Activated T-helper 17 cell treated with anti-CD3 and anti-CD28 coated beads, Interleukin-2, amount 50 U/mL, for 72 hours (primary cell): ENCODE measurements around the gene ZNF606. TPM values are rescaled to one million over a fixed set of nuclear protein-coding genes. Genes with fewer than 3 reads are reported as not detected.

Experiments used
- ATAC-seq: fragments of 150-1000 bp; cut with Tn5 transposase; replicated peaks from 2 replicates; pipeline ENCODE4 v1.10.0; 2021; ENCODE audit warnings: mild to moderate bottlenecking, moderate library complexity
- H3K27ac Mint-ChIP-seq: one replicate; pipeline ENCODE4 v1.8.0; 2022; ENCODE audit warnings: mixed read lengths
- H3K27me3 Mint-ChIP-seq: one replicate; pipeline ENCODE4 v1.8.0; 2022; ENCODE audit warnings: mixed read lengths
- H3K36me3 Mint-ChIP-seq: one replicate; pipeline ENCODE4 v1.8.0; 2022; ENCODE audit warnings: low read depth, mild to moderate bottlenecking, mixed read lengths
- H3K4me1 Mint-ChIP-seq: one replicate; pipeline ENCODE4 v1.8.0; 2022; ENCODE audit warnings: mixed read lengths
- H3K4me3 Mint-ChIP-seq: one replicate; pipeline ENCODE4 v1.8.0; 2022; ENCODE audit warnings: mild to moderate bottlenecking, mixed read lengths
- H3K9me3 Mint-ChIP-seq: one replicate; pipeline ENCODE4 v1.8.0; 2022; ENCODE audit warnings: mixed read lengths
- total RNA-seq, 2 donors: library from RNA; stranded (reverse); gene quantifications; one replicate each; pipeline ENCODE4 v1.2.3, GENCODE V29; 2022

ZNF606 gene
- 1 to 10 TPM; 4.4 to 5.1 TPM for total RNA-seq

DNA sequence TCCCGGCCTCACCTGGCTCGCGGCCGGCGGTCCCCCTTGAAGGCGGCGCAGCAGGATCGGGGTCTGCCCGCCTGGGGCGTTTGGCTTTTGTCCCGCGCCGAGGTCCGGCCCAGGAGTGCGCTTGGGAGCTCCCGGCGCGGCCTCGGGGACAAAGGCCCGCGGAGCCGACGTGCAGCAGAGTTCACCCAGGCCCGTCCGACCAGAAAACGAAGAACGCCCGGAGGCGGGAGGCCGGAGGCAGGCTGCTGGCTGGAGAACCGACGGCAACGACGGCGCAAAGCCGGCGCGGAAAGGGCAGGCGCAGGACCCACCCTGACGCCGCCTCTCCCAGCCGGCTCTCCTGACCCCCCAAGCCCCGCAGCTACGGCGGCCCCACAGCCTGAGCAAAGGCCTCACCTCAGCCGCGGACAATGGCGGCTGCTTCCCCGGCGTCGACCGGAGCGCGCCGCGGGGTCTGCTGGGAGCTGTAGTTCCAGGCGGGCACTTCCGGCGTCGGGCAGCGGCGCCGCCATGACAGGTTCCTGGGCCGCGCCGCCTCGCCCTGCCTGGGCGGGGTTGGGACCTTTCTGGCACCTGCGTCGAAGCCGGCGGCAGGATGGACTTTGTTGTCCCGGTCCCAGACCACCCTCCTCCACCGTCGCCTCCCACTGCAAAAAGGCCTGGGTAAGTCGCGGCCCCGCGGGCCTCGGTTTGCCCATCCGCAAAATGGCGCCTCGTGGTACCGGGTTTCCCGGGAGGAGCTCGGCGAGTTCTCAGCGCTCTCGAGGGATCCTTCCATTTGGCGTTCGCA lies at the start of gene ZNF606:
Gene ZNF606, minus strand, starts transcription at position 437 of the 790 bp plus-strand sequence. CDS start 1,501 bp downstream, outside the sequence.
- Mint-ChIP-seq H3K36me3 (peaks cover 87% of the 10 kb centered on the region), H3K27me3 (no peaks in the 10 kb centered on the region), H3K4me1 (peaks cover 17% of the 10 kb centered on the region), H3K4me3 (peak within 1 kb of the TSS; percentile 87), H3K9me3 (peaks cover 21% of the 10 kb centered on the region), H3K27ac (peak within 1 kb of the TSS; percentile 85)
- ATAC-seq = peak; percentile 99

DNA sequence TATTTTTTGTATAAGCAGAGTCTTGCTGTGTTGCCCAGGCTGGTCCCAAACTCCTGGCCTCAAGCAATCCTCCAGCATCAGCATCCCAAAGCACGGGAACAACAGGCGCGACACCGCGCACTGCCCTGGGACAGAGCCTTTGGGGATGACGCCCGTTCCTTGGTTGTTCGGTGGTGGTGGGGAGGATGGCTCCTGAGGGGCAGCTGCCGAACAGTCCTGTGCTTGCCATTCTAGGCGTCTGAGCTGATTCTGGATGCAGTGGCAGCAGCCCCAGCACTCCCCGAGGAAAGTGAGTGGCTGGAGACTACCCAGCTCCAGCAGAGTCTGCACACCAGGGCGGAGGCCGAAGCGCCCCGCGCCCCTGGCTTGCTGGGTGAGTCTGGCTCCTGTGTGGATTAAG lies 49.6 kb upstream of the ZNF606 start:
- H3K9me3 Mint-ChIP-seq = peaks cover 28% of the 10 kb centered on the region

DNA sequence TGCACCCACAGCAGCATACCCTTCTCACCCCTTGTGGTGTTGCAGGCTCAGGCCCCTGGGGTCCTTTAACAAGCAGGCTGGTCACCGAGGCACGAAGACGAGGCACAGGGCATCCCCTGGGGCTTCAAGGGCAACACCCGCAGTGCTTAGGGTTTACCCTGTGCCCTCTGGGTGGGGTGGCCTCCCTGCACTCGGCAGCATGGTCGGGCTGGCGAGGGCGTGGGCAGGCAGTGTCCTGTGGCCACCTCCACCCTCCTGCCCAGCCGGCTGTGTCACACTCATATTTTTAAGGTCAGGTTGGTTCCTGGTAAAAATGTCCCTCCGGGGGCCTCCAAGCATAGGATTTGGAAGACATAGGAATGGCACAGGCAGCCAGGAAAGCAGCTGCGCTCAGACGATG lies 45.1 kb upstream of the ZNF606 start:
- Mint-ChIP-seq H3K4me1 (no peaks in the 10 kb centered on the region), H3K27ac (no peak overlapping the region), H3K27me3 (no peaks in the 10 kb centered on the region), H3K4me3 (no peak overlapping the region), H3K9me3 (peaks cover 26% of the 10 kb centered on the region), H3K36me3 (no peaks in the 10 kb centered on the region)
- ATAC-seq = no peak

More for the DNA sequence above, 49.6 kb upstream of the ZNF606 start:
- Mint-ChIP-seq H3K27ac (no peak overlapping the region), H3K36me3 (peaks cover 6% of the 10 kb centered on the region), H3K4me3 (no peak overlapping the region), H3K4me1 (no peaks in the 10 kb centered on the region), H3K27me3 (peaks cover 11% of the 10 kb centered on the region)
- ATAC-seq = no peak

DNA sequence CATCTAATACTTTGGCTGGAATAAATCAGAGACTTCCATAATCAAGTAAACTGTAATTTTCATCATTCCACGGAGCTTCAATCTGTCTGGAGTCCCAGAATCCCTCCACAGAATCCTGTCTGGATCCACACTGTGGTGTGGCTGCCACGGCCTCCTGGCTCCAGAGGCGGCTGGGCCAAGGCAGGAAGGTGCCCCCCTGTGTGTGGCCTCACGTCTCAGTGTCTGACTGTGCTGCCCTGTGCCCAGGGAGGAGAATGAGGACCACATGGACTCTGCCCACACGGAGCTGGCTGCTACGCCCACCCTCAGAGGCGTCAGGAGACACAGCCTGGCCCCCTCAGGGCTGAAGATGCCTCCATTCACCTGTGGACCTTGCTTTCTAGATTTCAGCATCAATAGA lies 44.2 kb upstream of the ZNF606 start:
- ATAC-seq = no peak
- Mint-ChIP-seq H3K4me3 (no peak overlapping the region), H3K27me3 (no peaks in the 10 kb centered on the region), H3K9me3 (peaks cover 26% of the 10 kb centered on the region), H3K4me1 (no peaks in the 10 kb centered on the region), H3K36me3 (no peaks in the 10 kb centered on the region), H3K27ac (no peak overlapping the region)

DNA sequence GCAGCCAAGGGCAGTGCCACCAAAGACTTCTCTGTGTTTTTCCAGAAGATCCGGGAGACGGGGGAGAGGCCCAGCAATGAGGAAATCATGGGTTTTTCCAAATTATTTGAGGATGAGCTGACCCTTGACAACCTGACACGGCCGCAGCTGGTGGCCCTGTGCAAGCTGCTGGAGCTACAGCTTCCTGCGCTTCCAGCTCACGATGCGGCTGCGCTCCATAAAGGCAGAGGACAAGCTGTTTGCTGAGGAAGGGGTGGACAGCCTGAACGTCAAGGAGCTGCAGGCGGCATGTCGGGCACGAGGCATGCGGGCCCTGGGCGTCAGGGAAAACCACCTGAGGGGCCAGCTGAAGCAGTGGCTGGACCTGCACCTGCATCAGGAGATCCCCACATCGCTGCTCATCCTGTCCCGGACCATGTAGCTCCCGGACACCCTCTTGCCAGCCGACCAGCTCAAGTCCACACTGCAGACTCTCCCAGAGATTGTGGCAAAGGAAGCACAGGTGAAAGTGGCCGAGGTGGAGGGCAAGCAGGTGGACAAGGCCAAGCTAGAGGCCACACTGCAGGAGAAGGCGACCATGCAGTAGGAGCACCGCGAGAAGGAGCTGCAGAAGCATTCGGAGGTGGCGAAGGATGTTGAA lies 42.9 kb upstream of the ZNF606 start:
- Mint-ChIP-seq H3K4me3 (no peak overlapping the region), H3K27me3 (no peaks in the 10 kb centered on the region), H3K4me1 (no peaks in the 10 kb centered on the region), H3K36me3 (no peaks in the 10 kb centered on the region), H3K27ac (no peak overlapping the region), H3K9me3 (peaks cover 22% of the 10 kb centered on the region)
- no peak for ATAC-seq

DNA sequence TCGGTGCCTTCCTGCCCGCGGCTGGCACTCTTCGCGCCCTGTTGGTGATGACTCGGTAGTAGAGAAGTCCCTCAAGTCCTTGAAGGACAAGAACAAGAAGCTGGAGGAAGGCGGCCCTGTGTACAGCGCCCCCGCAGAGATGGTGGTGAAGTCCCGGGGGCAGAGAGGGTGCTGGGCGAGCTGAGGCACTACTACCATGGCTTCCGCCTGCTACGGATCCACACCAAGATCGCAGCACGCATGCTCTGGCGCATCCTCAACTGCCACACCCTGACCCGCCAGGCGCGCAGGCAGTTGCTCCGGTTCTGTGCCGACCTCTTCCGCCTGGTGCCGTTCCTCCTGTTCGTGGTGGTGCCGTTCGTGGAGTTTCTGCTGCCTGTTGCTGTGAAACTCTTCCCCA lies 42.3 kb upstream of the ZNF606 start:
- no peaks in the 10 kb centered on the region for H3K4me1 Mint-ChIP-seq
- H3K27ac Mint-ChIP-seq = no peak overlapping the region
- H3K9me3 Mint-ChIP-seq = peaks cover 21% of the 10 kb centered on the region
- H3K36me3 Mint-ChIP-seq = no peaks in the 10 kb centered on the region
- ATAC-seq = no peak
- H3K27me3 Mint-ChIP-seq = no peaks in the 10 kb centered on the region
- no peak overlapping the region for H3K4me3 Mint-ChIP-seq

DNA sequence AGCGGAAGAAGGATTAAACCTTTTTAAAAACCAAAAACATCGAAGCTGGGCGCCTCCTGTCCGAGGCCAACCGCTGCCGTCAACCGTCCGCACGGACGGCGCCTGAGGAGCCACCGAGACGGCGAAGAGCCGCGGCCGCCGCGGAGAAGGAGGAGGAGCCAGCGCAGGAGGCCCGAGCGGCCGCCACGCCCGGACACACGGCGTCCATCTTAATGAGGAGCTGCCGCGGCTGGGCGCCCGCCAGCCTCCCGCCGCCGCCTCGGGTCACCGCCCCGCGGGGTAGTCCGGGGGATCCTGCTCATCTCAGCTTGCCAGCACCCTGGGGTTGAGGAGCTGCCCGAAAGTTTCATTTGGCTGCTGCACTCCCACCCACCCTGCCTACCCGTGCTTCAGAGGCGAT lies 41.8 kb upstream of the ZNF606 start:
- H3K27ac Mint-ChIP-seq = no peak overlapping the region
- no peak overlapping the region for H3K4me3 Mint-ChIP-seq
- peaks cover 17% of the 10 kb centered on the region for H3K9me3 Mint-ChIP-seq
- no peaks in the 10 kb centered on the region for H3K4me1 Mint-ChIP-seq
- H3K36me3 Mint-ChIP-seq = no peaks in the 10 kb centered on the region
- ATAC-seq = no peak
- no peaks in the 10 kb centered on the region for H3K27me3 Mint-ChIP-seq

DNA sequence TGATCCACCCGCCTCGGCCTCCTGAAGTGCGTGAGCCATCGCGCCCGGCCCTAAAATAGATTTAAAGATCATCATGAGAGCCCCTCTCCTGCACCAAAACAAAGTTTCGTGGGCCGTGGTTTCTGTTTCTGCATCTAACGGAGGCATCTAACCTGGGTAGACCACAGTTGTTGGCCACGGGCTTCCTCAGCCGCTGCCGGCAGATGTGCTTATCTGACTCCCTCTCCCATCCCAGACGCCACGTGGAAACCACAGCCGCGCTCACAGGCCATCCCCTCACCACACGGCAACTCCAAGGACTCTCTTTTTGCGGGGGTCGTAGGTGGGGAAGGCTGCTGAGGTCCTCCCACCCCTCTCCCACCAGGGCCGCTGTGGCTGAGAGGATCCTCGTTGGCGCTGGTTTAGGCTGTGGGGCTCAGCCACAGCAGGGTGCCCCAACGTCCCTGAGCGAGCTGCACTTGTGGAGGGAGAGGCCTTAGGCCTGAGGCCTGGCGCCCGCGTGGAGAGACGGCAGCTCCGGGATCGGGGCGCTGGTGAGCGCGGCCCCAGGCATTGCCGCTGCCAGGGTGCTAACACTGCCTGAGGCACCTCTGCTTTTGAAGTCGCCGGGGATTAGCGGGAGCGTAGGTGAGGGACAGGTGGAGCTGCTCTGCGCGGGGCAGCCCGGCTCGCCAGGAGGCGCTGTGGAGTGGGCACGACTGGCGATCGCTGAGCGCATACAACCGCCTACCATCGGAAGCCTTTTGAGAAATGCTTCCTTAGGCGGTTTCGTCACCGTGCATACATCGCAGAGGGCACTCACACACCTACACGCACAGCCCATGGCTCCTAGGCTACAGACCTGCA lies 40.1 kb upstream of the ZNF606 start:
- Mint-ChIP-seq H3K27ac (no peak overlapping the region), H3K36me3 (no peaks in the 10 kb centered on the region), H3K27me3 (no peaks in the 10 kb centered on the region), H3K4me1 (no peaks in the 10 kb centered on the region), H3K4me3 (no peak overlapping the region), H3K9me3 (peaks cover 17% of the 10 kb centered on the region)
- no peak for ATAC-seq

DNA sequence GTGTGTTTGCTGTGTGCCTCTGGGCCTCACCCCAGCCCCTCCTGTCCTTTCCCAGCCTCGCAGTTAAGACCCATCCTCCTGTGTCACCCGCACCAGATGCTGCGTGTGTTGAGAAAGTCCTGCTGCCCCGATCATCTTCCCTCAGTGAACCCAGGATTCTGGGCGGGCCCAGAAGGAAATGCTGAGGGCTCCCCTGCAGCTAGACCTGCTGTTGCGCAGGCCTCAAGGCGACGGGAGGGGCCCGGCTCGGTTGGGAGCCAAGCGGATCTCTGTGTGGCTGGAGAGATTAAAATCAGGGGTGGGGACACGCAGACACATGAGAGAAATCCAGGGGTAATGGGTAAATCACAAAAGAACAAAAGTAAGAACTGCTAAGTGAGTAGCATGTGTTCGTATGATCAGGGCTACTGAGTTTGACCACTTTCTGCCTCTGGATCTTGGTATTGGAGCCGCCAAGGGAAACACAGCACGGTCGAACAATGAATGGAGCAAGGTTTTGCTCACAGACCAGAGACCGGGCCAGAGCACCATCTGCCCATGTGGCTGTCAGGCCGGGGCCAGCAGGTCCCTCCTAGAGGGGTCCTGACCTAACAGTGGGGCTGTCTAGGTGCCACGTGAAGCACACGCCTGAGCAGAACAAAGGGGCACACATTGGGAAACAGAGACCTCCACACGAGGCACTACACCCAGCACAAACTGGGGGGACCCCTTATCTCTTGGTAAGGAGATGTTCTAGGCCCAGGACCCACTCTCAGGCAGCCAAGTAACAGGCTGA lies 38.3 kb upstream of the ZNF606 start:
- Mint-ChIP-seq H3K4me1 (no peaks in the 10 kb centered on the region), H3K27me3 (peaks cover 8% of the 10 kb centered on the region), H3K27ac (no peak overlapping the region), H3K4me3 (no peak overlapping the region), H3K9me3 (peaks cover 18% of the 10 kb centered on the region), H3K36me3 (no peaks in the 10 kb centered on the region)
- no peak for ATAC-seq

DNA sequence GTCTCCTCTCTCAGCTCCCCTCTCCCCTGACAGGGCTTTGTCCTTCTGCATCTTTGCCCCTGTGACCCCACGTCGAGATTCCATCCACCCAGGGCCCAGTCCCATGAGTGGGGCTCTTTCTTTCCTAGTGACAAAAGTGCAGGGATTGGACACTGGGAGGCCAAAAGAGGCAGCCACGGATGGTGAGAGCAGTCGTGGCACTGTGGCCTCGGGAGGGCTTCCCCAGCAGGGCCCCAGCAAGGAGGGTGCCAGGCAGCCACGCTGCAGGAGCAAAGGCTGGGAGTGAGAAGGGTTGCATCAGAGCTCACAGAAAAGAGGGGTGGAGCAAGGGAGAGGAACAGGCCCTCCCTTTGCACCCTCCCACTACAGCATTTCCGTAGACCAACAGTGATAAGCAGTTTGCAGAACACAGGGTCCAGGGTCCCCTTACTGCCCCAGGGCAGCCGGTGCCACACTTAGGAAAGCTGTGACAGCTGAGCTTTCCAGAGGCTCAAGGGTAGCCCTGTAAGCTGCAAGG lies 36.1 kb upstream of the ZNF606 start:
- Mint-ChIP-seq H3K27ac (no peak overlapping the region), H3K4me1 (peaks cover 7% of the 10 kb centered on the region), H3K9me3 (peaks cover 24% of the 10 kb centered on the region), H3K4me3 (no peak overlapping the region), H3K36me3 (peaks cover 10% of the 10 kb centered on the region), H3K27me3 (peaks cover 21% of the 10 kb centered on the region)
- ATAC-seq = no peak

DNA sequence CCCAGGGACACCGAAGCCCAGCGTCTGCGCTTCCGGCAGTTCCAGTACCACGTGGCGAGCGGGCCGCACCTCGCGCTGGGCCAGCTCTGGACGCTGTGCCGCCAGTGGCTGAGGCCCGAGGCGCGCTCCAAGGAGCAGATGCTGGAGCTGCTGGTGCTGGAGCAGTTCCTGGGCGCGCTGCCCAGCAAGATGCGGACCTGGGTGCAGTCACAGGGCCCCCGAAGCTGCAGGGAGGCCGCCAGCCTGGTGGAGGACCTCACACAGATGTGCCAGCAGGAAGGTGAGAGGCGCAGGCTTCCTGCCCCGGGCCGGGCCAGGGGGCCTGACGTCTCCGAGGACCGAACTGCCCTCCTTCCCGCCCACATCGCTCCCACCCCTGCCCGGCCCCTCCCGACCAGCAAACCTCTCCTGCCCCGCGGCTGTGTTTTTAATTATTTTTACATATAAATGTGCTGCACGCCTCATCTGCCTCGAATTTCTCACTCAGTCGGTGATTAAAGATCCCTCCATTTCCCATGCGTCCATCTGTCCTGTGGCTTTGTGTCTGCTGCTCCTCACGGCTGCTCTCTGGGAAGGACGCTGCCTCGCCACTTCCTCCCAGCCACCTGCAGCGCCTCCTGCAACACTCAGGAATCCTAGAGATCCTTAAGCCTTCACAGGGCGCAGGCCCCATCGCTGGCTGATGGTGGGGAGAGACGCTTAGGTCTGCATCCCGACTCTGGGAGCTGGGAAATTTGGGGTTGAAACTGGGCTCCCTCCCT lies 35.5 kb upstream of the ZNF606 start:
- peaks cover 21% of the 10 kb centered on the region for H3K27me3 Mint-ChIP-seq
- no peak for ATAC-seq
- peaks cover 10% of the 10 kb centered on the region for H3K36me3 Mint-ChIP-seq

DNA sequence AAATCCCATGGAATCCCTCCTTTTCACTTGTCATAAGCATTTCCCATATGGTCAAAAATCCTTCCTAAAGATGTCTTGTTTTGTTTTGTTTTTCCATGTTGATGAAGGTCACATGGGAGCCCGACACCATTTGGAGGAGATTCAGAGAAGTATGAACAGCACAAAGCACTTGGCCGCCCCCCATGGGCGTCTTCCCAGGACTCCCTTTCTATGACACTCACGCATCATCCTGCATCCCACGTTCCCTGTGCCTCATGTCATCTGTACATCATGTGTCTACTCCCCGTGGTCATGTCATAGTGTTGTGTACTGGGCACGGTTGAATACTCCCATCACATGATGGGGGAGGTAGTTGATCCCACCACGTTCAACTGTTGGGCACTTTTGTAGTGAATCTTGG lies 33.2 kb upstream of the ZNF606 start:
- no peak overlapping the region for H3K27ac Mint-ChIP-seq
- H3K9me3 Mint-ChIP-seq = peaks cover 20% of the 10 kb centered on the region
- peaks cover 10% of the 10 kb centered on the region for H3K36me3 Mint-ChIP-seq
- no peak overlapping the region for H3K4me3 Mint-ChIP-seq
- ATAC-seq = no peak
- peaks cover 7% of the 10 kb centered on the region for H3K4me1 Mint-ChIP-seq
- H3K27me3 Mint-ChIP-seq = peaks cover 21% of the 10 kb centered on the region

More for the DNA sequence above, 35.5 kb upstream of the ZNF606 start:
- peaks cover 24% of the 10 kb centered on the region for H3K9me3 Mint-ChIP-seq
- peaks cover 7% of the 10 kb centered on the region for H3K4me1 Mint-ChIP-seq
- no peak overlapping the region for H3K27ac Mint-ChIP-seq
- H3K4me3 Mint-ChIP-seq = no peak overlapping the region

DNA sequence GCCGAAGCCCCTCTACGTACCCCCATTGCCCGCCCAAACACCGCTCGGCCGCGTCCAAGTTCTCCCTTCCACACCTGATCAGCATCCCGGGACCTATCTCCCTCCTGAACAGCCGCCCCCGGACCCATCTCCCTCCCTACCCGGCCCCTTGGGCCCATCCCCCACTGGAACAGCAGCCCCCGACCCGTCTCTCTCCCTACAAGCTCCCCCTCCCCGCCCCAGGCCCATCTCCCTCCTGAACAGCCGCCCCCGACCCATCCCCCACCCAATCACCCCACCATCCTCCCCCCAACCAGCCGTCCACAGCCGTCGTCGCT lies 31.8 kb upstream of the ZNF606 start:
- peaks cover 10% of the 10 kb centered on the region for H3K36me3 Mint-ChIP-seq
- no peak overlapping the region for H3K27ac Mint-ChIP-seq

More for the DNA sequence above, 31.8 kb upstream of the ZNF606 start:
- H3K4me3 Mint-ChIP-seq = no peak overlapping the region
- peaks cover 7% of the 10 kb centered on the region for H3K4me1 Mint-ChIP-seq
- ATAC-seq = no peak
- H3K9me3 Mint-ChIP-seq = peaks cover 21% of the 10 kb centered on the region
- H3K27me3 Mint-ChIP-seq = peaks cover 21% of the 10 kb centered on the region
